GM12892 (cell line): ENCODE results near the gene KRTAP5-3.
"Not testable (repeated sequence)": the region's sequence is repeated elsewhere in the genome, so short reads cannot be mapped to it uniquely, and the experiment has no call there.

Experiments
- POLR2A ChIP-seq: IDR thresholded peaks from 2 replicates; pipeline ENCODE4 v1.6.1; 2011; ENCODE audit warnings: low read depth, low read length, control low read depth
- POLR2AphosphoS5 ChIP-seq: IDR thresholded peaks from 2 replicates; pipeline ENCODE4 v1.6.1; 2011; ENCODE audit warnings: low read depth, low read length, control low read depth
- TAF1 ChIP-seq: IDR thresholded peaks from 2 replicates; pipeline ENCODE4 v1.6.1; 2011; ENCODE audit warnings: low read depth, mild to moderate bottlenecking, control low read depth, low read length, borderline replicate concordance

DNA sequence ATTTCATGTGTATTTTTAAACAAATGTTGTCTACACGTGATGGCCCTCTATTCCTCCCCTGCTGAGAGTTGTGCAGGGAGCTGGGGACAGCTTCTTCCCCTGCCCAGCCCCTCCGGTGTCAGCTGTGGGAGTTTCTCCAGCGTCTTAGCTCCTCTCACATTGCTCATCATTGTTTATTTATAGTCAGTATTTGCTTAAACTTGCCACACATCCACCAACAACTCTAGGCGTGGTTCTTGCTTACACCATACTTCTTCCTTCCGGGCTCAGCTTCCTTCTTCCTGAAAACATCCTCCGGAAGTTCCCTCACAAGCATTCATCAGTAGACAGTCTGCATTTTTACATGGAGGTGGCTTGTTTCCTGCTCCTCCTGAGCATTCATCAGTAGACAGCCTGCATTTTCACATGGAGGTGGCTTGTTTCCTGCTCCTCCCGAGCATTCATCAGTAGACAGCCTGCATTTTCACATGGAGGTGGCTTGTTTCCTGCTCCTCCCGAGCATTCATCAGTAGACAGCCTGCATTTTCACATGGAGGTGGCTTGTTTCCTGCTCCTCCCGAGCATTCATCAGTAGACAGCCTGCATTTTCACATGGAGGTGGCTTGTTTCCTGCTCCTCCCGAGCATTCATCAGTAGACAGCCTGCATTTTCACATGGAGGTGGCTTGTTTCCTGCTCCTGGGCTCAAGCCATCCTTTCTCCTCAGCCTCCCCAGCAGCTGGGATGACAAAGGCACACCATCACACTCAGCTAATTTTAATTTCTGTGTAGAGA lies 18.9 kb downstream of the KRTAP5-3 start:
- TF ChIP-seq POLR2A, POLR2AphosphoS5, TAF1: not testable (repeated sequence)
